Measurements from ENCODE around the gene PSTPIP1.

The PSTPIP1 gene

GRCh38 chr15:77036537-77037387 is 41.8 kb downstream of the PSTPIP1 start:
- TF ChIP-seq, protein P1, sequence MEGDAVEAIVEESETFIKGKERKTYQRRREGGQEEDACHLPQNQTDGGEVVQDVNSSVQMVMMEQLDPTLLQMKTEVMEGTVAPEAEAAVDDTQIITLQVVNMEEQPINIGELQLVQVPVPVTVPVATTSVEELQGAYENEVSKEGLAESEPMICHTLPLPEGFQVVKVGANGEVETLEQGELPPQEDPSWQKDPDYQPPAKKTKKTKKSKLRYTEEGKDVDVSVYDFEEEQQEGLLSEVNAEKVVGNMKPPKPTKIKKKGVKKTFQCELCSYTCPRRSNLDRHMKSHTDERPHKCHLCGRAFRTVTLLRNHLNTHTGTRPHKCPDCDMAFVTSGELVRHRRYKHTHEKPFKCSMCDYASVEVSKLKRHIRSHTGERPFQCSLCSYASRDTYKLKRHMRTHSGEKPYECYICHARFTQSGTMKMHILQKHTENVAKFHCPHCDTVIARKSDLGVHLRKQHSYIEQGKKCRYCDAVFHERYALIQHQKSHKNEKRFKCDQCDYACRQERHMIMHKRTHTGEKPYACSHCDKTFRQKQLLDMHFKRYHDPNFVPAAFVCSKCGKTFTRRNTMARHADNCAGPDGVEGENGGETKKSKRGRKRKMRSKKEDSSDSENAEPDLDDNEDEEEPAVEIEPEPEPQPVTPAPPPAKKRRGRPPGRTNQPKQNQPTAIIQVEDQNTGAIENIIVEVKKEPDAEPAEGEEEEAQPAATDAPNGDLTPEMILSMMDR (IDR thresholded peaks at IDR 0.05; ENCODE audit: low read depth, low read length, missing control alignments): no peak
- DNase-seq (ENCODE audit: low read depth): no peak
- no peak overlapping the region for H3K4me3 ChIP-seq (ENCODE audit: low read depth, low read length)

DNA sequence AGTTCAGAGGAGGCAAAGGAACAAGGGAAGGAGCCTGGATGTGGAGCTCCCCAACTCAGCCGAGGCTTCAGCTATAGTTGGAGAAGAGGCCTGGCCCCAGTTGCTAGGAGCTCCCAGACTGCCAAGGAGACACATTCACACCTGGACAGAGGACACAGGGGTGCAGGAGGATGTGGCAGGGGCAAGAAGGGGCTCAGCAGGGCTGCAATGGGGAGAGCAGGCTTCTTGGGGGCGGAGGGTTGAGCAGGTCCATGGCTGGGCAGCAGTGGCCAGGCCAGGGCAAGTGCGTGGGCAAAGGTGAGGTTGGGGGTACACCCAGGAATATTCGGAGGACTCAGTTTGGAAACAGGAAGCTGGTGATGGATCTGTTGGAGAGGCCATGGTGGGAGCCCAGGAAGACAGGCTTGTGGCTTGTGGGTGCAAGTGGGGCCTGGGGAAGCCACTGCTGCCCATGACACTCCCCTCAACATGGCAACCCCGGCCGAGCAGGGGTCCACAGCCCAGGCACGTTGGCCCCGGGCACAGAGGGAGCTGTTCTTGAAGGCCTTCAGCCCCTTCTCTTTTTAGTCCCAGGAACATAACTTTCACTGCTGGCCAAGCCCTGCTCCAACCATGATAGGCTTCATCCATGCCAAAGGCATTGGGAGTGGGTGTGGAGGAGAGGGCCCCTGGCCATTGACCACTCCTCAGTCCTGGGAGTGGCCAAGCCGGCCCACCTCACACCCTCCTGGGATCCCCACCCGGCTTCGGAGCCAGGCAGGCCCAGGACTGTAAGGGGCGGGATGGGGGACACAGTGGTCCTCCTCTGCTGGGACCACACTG is 42.7 kb downstream of the PSTPIP1 start:
- no peak overlapping the region for H3K4me3 ChIP-seq (ENCODE audit: low read depth, low read length)
- TF ChIP-seq, protein P1 (IDR thresholded peaks at IDR 0.05; ENCODE audit: low read depth, low read length, missing control alignments): no peak
- DNase-seq (ENCODE audit: low read depth): no peak

GRCh38 chr15:77038312-77039216 is 43.6 kb downstream of the PSTPIP1 start:
- H3K4me3 ChIP-seq (ENCODE audit: low read depth, low read length): no peak overlapping the region
- no peak for DNase-seq (ENCODE audit: low read depth)
- TF ChIP-seq, protein P1 (IDR thresholded peaks at IDR 0.05; ENCODE audit: low read depth, low read length, missing control alignments): no peak

DNA sequence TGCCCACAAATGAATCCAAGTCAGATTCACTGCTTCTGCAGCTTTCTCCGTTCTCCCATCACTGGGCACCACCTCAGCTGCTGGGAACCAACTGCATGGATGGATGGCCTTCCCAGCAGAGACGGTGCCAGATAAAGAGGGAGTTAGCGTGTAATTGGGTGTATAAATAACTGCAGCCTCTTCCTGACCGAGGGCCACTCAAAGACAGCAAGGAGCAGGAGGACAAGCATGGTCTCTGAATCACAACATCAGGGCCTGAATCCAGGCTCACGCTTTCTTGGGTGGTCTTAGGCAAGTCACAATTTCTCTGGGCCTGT is 44.2 kb downstream of the PSTPIP1 start:
- DNase-seq (ENCODE audit: low read depth): no peak
- TF ChIP-seq, protein P1 (IDR thresholded peaks at IDR 0.05; ENCODE audit: low read depth, low read length, missing control alignments): no peak
- H3K4me3 ChIP-seq (ENCODE audit: low read depth, low read length): no peak overlapping the region

GRCh38 chr15:77039848-77040247 is 44.9 kb downstream of the PSTPIP1 start:
- TF ChIP-seq, protein P1 (IDR thresholded peaks at IDR 0.05; ENCODE audit: low read depth, low read length, missing control alignments): no peak
- DNase-seq (ENCODE audit: low read depth): no peak
- H3K4me3 ChIP-seq (ENCODE audit: low read depth, low read length): no peak overlapping the region

DNA sequence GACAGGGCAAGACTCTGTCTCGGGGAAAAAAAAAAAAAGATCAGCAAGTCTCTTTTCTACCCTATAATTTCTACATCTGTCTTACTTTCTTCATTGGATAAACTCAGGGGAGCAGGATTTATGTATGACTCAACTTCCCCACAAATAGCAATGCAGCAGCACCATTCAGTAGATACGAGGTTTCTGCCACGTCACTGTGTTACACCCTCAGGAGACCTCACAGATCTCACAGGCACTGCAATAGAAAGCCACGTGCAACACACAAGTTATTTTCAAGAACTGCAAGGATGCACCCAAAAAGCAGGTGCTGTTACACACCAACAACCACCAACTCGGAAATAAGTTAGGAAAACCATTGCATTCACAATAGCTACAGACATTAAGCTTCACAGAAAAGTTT is 45.7 kb downstream of the PSTPIP1 start:
- no peak for DNase-seq (ENCODE audit: low read depth)
- H3K4me3 ChIP-seq (ENCODE audit: low read depth, low read length): no peak overlapping the region
- TF ChIP-seq, protein P1 (IDR thresholded peaks at IDR 0.05; ENCODE audit: low read depth, low read length, missing control alignments): no peak

Measured in GM12864 (cell line).